Measurements from ENCODE around the gene MND1. TPM values are rescaled to one million over a fixed set of nuclear protein-coding genes. Genes with fewer than 3 reads are reported as not detected.

The MND1 gene
- total RNA-seq, 2 donors from 2014 or later: 15.4 to 30.3 TPM

DNA sequence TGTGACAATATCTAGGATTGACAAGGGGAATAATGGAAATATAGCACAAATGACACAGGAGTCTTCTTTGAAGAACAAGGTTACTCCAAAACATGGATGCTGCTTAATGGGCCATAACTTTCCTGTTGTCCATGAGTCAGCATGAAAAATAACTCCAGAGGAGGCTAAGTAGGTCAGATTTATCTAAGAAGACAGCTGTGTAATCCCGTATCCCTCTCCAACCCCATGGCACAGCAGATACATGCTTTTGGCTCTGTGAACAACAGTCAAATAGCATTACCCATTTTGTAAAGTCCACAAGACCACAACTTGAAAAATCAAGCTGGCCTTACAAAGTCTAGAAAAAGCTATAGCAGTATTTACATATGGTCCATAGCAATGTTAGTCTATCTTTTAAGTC, 119.6 kb downstream of the MND1 start:
- Histone ChIP-seq H3K27me3 (ENCODE audit: control insufficient read depth, insufficient read depth, low read length, poor library complexity, severe bottlenecking) (peaks cover 21% of the 10 kb centered on the region), H3K4me3 (ENCODE audit: low read length) (no peak overlapping the region), H3K27ac (ENCODE audit: low read depth, low read length) (no peak overlapping the region), H3K9me3 (ENCODE audit: control insufficient read depth, low read length) (no peaks in the 10 kb centered on the region), H3K4me1 (ENCODE audit: control insufficient read depth, insufficient read depth, low read length) (no peaks in the 10 kb centered on the region), H3K36me3 (ENCODE audit: control insufficient read depth, insufficient read depth, low read length) (no peaks in the 10 kb centered on the region), H3K9ac (ENCODE audit: extremely low read depth, low read length, poor library complexity, severe bottlenecking) (no peak overlapping the region)
- Mint-ChIP-seq H3K27me3 (ENCODE audit: insufficient read depth) (peaks cover 14% of the 10 kb centered on the region), H3K27ac (no peak overlapping the region), H3K4me3 (no peak overlapping the region), H3K4me1 (peaks cover 21% of the 10 kb centered on the region), H3K36me3 (ENCODE audit: low read depth) (no peaks in the 10 kb centered on the region), H3K9me3 (no peaks in the 10 kb centered on the region)
- WGBS, 2 experiments (ENCODE audit: insufficient coverage in 1 of 2, insufficient read length in 1 of 2): 82 to 97% methylated on average over 1 of the region's 1 CpG
- no peak for DNase-seq
- TF ChIP-seq, protein P1, sequence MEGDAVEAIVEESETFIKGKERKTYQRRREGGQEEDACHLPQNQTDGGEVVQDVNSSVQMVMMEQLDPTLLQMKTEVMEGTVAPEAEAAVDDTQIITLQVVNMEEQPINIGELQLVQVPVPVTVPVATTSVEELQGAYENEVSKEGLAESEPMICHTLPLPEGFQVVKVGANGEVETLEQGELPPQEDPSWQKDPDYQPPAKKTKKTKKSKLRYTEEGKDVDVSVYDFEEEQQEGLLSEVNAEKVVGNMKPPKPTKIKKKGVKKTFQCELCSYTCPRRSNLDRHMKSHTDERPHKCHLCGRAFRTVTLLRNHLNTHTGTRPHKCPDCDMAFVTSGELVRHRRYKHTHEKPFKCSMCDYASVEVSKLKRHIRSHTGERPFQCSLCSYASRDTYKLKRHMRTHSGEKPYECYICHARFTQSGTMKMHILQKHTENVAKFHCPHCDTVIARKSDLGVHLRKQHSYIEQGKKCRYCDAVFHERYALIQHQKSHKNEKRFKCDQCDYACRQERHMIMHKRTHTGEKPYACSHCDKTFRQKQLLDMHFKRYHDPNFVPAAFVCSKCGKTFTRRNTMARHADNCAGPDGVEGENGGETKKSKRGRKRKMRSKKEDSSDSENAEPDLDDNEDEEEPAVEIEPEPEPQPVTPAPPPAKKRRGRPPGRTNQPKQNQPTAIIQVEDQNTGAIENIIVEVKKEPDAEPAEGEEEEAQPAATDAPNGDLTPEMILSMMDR (conservative IDR thresholded peaks at IDR 0.05): no peak

Other genes starting within 250 kb of the MND1 start
- gene TRIM2, start 140.2 kb upstream of the MND1 start, total RNA-seq: 10 to 100 TPM; 31.8 to 56.1 TPM
- 10 to 100 TPM in 1 of 2 donors, 1 to 10 TPM in 1; 6.2 to 10.8 TPM for gene TMEM131L, start 121.7 kb downstream of the MND1 start, total RNA-seq